A549 (cell line): ENCODE measurements around the gene DPM1. TPM values are rescaled to one million over a fixed set of nuclear protein-coding genes. Genes with fewer than 3 reads are reported as not detected.

Experiments
- ATAC-seq, 2 experiments: fragments of 200-7000 bp in 1 of 2; fragments of >200 bp in 1 of 2; cut with Nextera tagmentation in 1 of 2; cut with Tn5 transposase in 1 of 2; 3 replicates each; pipeline versions ENCODE4 v1.8.0 to v1.9.1; 2018 to 2020; ENCODE audit warnings: mild to moderate bottlenecking in 1 of 2, moderate library complexity in 1 of 2
- CTCF ChIA-PET: fragments of 300-600 bp; sonication (Branson Sonifier 250); formaldehyde crosslinking; extraction: SDS; loops from one replicate; lab custom pipeline; 2021; ENCODE audit warnings: antibody characterized with exemption, inconsistent platforms; lab: Yijun Ruan, JAX
- POLR2A ChIA-PET: fragments of 350-600 bp; formaldehyde crosslinking; extraction: SDS; loops from one replicate; lab custom pipeline; 2021; ENCODE audit warnings: antibody characterized with exemption, inconsistent platforms; lab: Yijun Ruan, JAX
- DNase-seq, 2 experiments: peaks; one replicate each; pipeline versions ENCODE4 v3.0.0 to v3.0.0-alpha.2; 2011 to 2016; ENCODE audit warnings: low read depth in 1 of 2, low spot score in 1 of 2
- FAIRE-seq: peaks from 2 replicates; lab custom pipeline; 2011; peaks lifted over from hg19 to GRCh38; lab: Jason Lieb, UNC
- H3K27ac ChIP-seq, 2 experiments: fragments of >200 bp; sonication (Bioruptor Twin); formaldehyde crosslinking; 3 replicates each; pipeline ENCODE4 v1.5.1; 2016 to 2017
- H3K4me1 ChIP-seq: fragments of >200 bp; sonication (Bioruptor Twin); formaldehyde crosslinking; 3 replicates; pipeline ENCODE4 v1.6.1; 2016
- H3K4me2 ChIP-seq: fragments of >200 bp; sonication (Bioruptor Twin); formaldehyde crosslinking; 3 replicates; pipeline ENCODE4 v1.6.1; 2016
- H3K4me3 ChIP-seq: fragments of >200 bp; sonication (Bioruptor Twin); formaldehyde crosslinking; 3 replicates; pipeline ENCODE4 v1.5.1; 2016
- H3K9me3 ChIP-seq: fragments of >200 bp; sonication (Bioruptor Twin); formaldehyde crosslinking; 3 replicates; pipeline ENCODE4 v1.6.1; 2016
- CBX8 ChIP-seq: fragments of 200-600 bp; sonication (generic); IDR thresholded peaks from 2 replicates; pipeline ENCODE4 v1.6.1; 2016
- CHD2 ChIP-seq: fragments of 150-350 bp; IDR thresholded peaks from 2 replicates; pipeline ENCODE4 v1.6.1; 2014; ENCODE audit warnings: low read length; ENCODE audit not compliant: partially characterized antibody
- CHD4 ChIP-seq: fragments of 200-600 bp; sonication (generic); IDR thresholded peaks from 2 replicates; pipeline ENCODE4 v1.6.1; 2016; ENCODE audit warnings: antibody characterized with exemption, mild to moderate bottlenecking, borderline replicate concordance
- FOSB ChIP-seq: fragments of 250-450 bp; sonication (Bioruptor Pico); IDR thresholded peaks from 2 replicates; pipeline ENCODE4 v1.5.0; 2020; ENCODE audit warnings: mild to moderate bottlenecking, moderate library complexity
- FOXS1 ChIP-seq: fragments of 250-450 bp; sonication (Bioruptor Pico); IDR thresholded peaks from 2 replicates; pipeline ENCODE4 v1.5.0; 2020; ENCODE audit warnings: mild to moderate bottlenecking, moderate library complexity
- GATA3 ChIP-seq: IDR thresholded peaks from 2 replicates; pipeline ENCODE4 v1.6.1; 2012; ENCODE audit warnings: borderline replicate concordance
- JUNB ChIP-seq: fragments of >200 bp; sonication (Bioruptor Twin); formaldehyde crosslinking; IDR thresholded peaks from 2 replicates; pipeline ENCODE4 v1.6.1; 2016
- KDM1A ChIP-seq: fragments of 200-600 bp; sonication (generic); IDR thresholded peaks from 2 replicates; pipeline ENCODE4 v1.6.1; 2016; ENCODE audit warnings: low read depth, mild to moderate bottlenecking
- KDM5A ChIP-seq: fragments of 200-600 bp; sonication (generic); IDR thresholded peaks from 2 replicates; pipeline ENCODE4 v1.6.1; 2016; ENCODE audit warnings: antibody characterized with exemption, mild to moderate bottlenecking
- NPAS2 ChIP-seq: fragments of 250-450 bp; sonication (Bioruptor Pico); IDR thresholded peaks from 2 replicates; pipeline ENCODE4 v1.8.0; 2022; ENCODE audit warnings: mild to moderate bottlenecking, moderate library complexity, borderline replicate concordance
- PBX3 ChIP-seq: IDR thresholded peaks from 2 replicates; pipeline ENCODE4 v1.6.1; 2012
- RAD21 ChIP-seq, 2 experiments: fragments of >200 bp in 1 of 2; sonication (Bioruptor Twin) in 1 of 2; formaldehyde crosslinking in 1 of 2; IDR thresholded peaks in 1 of 2; conservative IDR thresholded peaks in 1 of 2; 2 replicates in 1 of 2; 3 replicates in 1 of 2; pipeline ENCODE4 v1.6.1; 2012 to 2018; ENCODE audit warnings: inconsistent platforms in 1 of 2
- RARB ChIP-seq: fragments of 250-450 bp; sonication (Bioruptor Pico); IDR thresholded peaks from 2 replicates; pipeline ENCODE4 v1.8.0; 2021; ENCODE audit warnings: mild to moderate bottlenecking, moderate library complexity
- REST ChIP-seq: fragments of 200-600 bp; sonication (generic); IDR thresholded peaks from 2 replicates; pipeline ENCODE4 v1.6.1; 2016; ENCODE audit warnings: antibody characterized with exemption, mild to moderate bottlenecking, moderate library complexity
- RNF2 ChIP-seq: fragments of 200-600 bp; sonication (generic); IDR thresholded peaks from 2 replicates; pipeline ENCODE4 v1.6.1; 2016; ENCODE audit warnings: low read depth, mild to moderate bottlenecking, antibody characterized with exemption, moderate library complexity, borderline replicate concordance
- SMC3 ChIP-seq: fragments of >200 bp; sonication (Bioruptor Twin); formaldehyde crosslinking; IDR thresholded peaks from 3 replicates; pipeline ENCODE4 v1.6.1; 2018; ENCODE audit warnings: inconsistent platforms
- SREBF2 ChIP-seq: fragments of 450-650 bp; IDR thresholded peaks from 2 replicates; pipeline ENCODE4 v1.6.1; 2014; ENCODE audit warnings: mild to moderate bottlenecking, moderate library complexity
- ZNF302 ChIP-seq: fragments of 250-450 bp; sonication (Bioruptor Pico); IDR thresholded peaks from 2 replicates; pipeline ENCODE4 v1.9.0; 2021; ENCODE audit warnings: inconsistent platforms, mild to moderate bottlenecking, moderate library complexity
- WGBS: methylation state at CpG from one replicate; pipeline ENCODE4 v1.1.6; 2017; ENCODE audit errors: missing lambda C conversion rate; 5-methylcytosine and 5-hydroxymethylcytosine counted together
- polyA plus RNA-seq, 4 experiments: library from polyadenylated mRNA; depleted of rRNA in 3 of 4; stranded (reverse); fragments of >200 nt; fragmentation: RNase III in 1 of 4; extraction: RNeasy Plus Mini Kit Qiagen cat#74134 plus additional on column Dnase treatment in 1 of 4; gene quantifications; 2 replicates in 3 of 4; 3 replicates in 1 of 4; pipeline ENCODE4 v1.2.3, GENCODE V29; 2011 to 2017
- TF ChIP-seq, protein P1 (sequence below): fragments of 150-350 bp; IDR thresholded peaks from 2 replicates; pipeline ENCODE4 v1.6.1; 2014; ENCODE audit warnings: low read depth, mild to moderate bottlenecking, low read length
- TF ChIP-seq, protein P2 (sequence below): fragments of 250-450 bp; sonication (Bioruptor Pico); IDR thresholded peaks from 2 replicates; pipeline ENCODE4 v1.5.0; 2021; ENCODE audit warnings: mild to moderate bottlenecking, moderate library complexity, borderline replicate concordance

Gene DPM1
- polyA plus RNA-seq, 2 of the 4 experiments (the other 2 are of a cell fraction) = 104 to 106 TPM

DNA sequence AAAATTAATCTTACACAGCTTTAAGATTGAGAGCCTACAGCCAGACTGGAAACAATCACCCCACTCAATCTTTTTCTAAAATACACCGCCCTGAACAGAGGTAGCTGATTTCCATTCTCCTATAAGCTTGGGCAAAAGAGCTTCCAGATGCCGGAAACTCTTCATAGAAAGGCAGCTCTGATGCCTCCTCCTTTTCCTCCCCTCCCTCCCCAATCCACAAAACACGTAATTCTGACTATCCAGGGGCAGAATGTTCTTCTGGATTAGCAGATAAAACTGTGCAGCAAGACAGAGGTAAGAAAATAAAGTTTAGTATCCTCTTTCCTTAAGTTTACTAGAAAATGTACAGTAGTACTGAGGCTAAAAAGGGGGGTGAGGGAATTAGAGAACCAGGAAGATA lies 42.9 kb downstream of the DPM1 start:
- Histone ChIP-seq H3K9me3 (no peaks in the 10 kb centered on the region), H3K4me1 (peaks cover 45% of the 10 kb centered on the region), H3K4me3 (no peak overlapping the region), H3K4me2 (no peak overlapping the region), H3K27ac (no peak overlapping the region)
- 92% methylated on average over 3 of the region's 3 CpGs for WGBS
- DNase-seq (no peak), ATAC-seq (no peak), FAIRE-seq (no peak)
- POLR2A ChIA-PET = interaction anchor here (0.9 to 1.5 kb wide), 3 partner anchors 16 to 121 kb away, joined by 3 to 6 read pairs (median 4); partner anchors contain the start of genes ADNP, BCAS4, DPM1 and MOCS3
- TF ChIP-seq SMC3 (no peak), ZNF302 (CRISPR knock-in tag) (no peak), PBX3 (no peak), KDM1A (no peak), JUNB (no peak), CHD4 (no peak), KDM5A (no peak), SREBF2 (no peak), GATA3 (no peak), REST (no peak), FOXS1 (CRISPR knock-in tag) (no peak), RNF2 (no peak), NPAS2 (CRISPR knock-in tag) (no peak), CBX8 (no peak), FOSB (CRISPR knock-in tag) (no peak), CHD2 (no peak), RARB (no peak), RAD21 (conservative IDR thresholded peaks at IDR 0.05 in 1 of 2, IDR thresholded peaks at IDR 0.05 in 1 of 2) (no peak)
- TF ChIP-seq, protein P1, sequence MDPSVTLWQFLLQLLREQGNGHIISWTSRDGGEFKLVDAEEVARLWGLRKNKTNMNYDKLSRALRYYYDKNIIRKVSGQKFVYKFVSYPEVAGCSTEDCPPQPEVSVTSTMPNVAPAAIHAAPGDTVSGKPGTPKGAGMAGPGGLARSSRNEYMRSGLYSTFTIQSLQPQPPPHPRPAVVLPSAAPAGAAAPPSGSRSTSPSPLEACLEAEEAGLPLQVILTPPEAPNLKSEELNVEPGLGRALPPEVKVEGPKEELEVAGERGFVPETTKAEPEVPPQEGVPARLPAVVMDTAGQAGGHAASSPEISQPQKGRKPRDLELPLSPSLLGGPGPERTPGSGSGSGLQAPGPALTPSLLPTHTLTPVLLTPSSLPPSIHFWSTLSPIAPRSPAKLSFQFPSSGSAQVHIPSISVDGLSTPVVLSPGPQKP = no peak
- TF ChIP-seq, protein P2, sequence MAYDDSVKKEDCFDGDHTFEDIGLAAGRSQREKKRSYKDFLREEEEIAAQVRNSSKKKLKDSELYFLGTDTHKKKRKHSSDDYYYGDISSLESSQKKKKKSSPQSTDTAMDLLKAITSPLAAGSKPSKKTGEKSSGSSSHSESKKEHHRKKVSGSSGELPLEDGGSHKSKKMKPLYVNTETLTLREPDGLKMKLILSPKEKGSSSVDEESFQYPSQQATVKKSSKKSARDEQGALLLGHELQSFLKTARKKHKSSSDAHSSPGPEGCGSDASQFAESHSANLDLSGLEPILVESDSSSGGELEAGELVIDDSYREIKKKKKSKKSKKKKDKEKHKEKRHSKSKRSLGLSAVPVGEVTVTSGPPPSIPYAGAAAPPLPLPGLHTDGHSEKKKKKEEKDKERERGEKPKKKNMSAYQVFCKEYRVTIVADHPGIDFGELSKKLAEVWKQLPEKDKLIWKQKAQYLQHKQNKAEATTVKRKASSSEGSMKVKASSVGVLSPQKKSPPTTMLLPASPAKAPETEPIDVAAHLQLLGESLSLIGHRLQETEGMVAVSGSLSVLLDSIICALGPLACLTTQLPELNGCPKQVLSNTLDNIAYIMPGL = no peak
- CTCF ChIA-PET = interaction anchor here (0.6 to 18.7 kb wide), 4 partner anchors 8 to 728 kb away, joined by 3 to 167 read pairs (median 6); partner anchors contain the start of genes ADNP and BCAS4
